H1 (cell line): ENCODE measurements around the gene CALHM5. TPM values are rescaled to one million over a fixed set of nuclear protein-coding genes. Genes with fewer than 3 reads are reported as not detected.

Source experiments
- polyA plus RNA-seq, 7 experiments: library from polyadenylated mRNA; depleted of rRNA in 3 of 7; stranded (reverse) in 5 of 7; unstranded in 2 of 7; fragments of >200 nt in 5 of 7; fragments of 200-250 nt in 2 of 7; gene quantifications; 1 replicate in 5 of 7; 2 replicates in 1 of 7; 4 replicates in 1 of 7; pipeline versions ENCODE4 v1.2.1 to v1.2.3, GENCODE V29; 2011 to 2013; ENCODE audit warnings: missing spikeins in 2 of 7, mixed read lengths in 2 of 7
- total RNA-seq: library from RNA; stranded (reverse); fragmentation: NEBNext Ultra II Directional; extraction: Animal tissue kit (Norgen Biotek cat#: 25700); gene quantifications from 2 replicates; pipeline ENCODE4 v1.2.1, GENCODE V29; 2021

The CALHM5 gene
- total and polyA plus RNA-seq, 2 of the 8 experiments (the other 6 are each of a cell fraction or from before 2014, with no cell fraction given): 0.05 to 0.09 TPM

Other genes with a start within 250 kb of the CALHM5 start
- gene TSPYL1, start 231.7 kb upstream of the CALHM5 start, total RNA-seq: 77.9 and 79.1 TPM in 2 replicates
- gene TSPYL1, start 231.7 kb upstream of the CALHM5 start, polyA plus RNA-seq (2011; rRNA removed): 31.5 and 33.2 TPM in 2 replicates
- 88.0 and 94.4 TPM in 2 replicates for gene DSE, start 140.7 kb upstream of the CALHM5 start, total RNA-seq
- gene DSE, start 140.7 kb upstream of the CALHM5 start, polyA plus RNA-seq (2011; rRNA removed): 32.5 and 41.8 TPM in 2 replicates
- gene CALHM6, start 50.3 kb upstream of the CALHM5 start, total RNA-seq: 0.93 and 1.1 TPM in 2 replicates
- gene CALHM6, start 50.3 kb upstream of the CALHM5 start, polyA plus RNA-seq (2011; rRNA removed): 1.8 and 2.0 TPM in 2 replicates
- not detected in 2 replicates for gene TRAPPC3L, start 34.0 kb downstream of the CALHM5 start, total RNA-seq
- gene TRAPPC3L, start 34.0 kb downstream of the CALHM5 start, polyA plus RNA-seq (2011; rRNA removed): not detected in 2 replicates
- gene CALHM4, start 42.1 kb downstream of the CALHM5 start, total RNA-seq: not detected in 2 replicates
- not detected in 2 replicates for gene CALHM4, start 42.1 kb downstream of the CALHM5 start, polyA plus RNA-seq (2011; rRNA removed)
- gene RWDD1, start 59.9 kb downstream of the CALHM5 start, total RNA-seq: 35.2 and 36.8 TPM in 2 replicates
- gene RWDD1, start 59.9 kb downstream of the CALHM5 start, polyA plus RNA-seq (2011; rRNA removed): 12.9 and 19.5 TPM in 2 replicates
- gene RSPH4A, start 104.8 kb downstream of the CALHM5 start, total RNA-seq: 0.52 and 0.59 TPM in 2 replicates
- 0.14 and 0.38 TPM in 2 replicates for gene RSPH4A, start 104.8 kb downstream of the CALHM5 start, polyA plus RNA-seq (2011; rRNA removed)
- gene ZUP1, start 157.1 kb downstream of the CALHM5 start, total RNA-seq: 15.7 and 18.4 TPM in 2 replicates
- gene ZUP1, start 157.1 kb downstream of the CALHM5 start, polyA plus RNA-seq (2011; rRNA removed): 2.2 and 4.7 TPM in 2 replicates
- gene KPNA5, start 169.6 kb downstream of the CALHM5 start, total RNA-seq: 9.7 and 11.7 TPM in 2 replicates
- gene KPNA5, start 169.6 kb downstream of the CALHM5 start, polyA plus RNA-seq (2011; rRNA removed): 1.9 and 2.0 TPM in 2 replicates